Coronary artery (tissue), 2 donors: ENCODE data around the gene NMUR1.
A peak's percentile ranks its signal among the peaks of the same experiment; 100 is the strongest.

ENCODE experiments used
- DNase-seq: peaks from one replicate; pipeline ENCODE4 v3.0.0-alpha.2; 2017; ENCODE audit warnings: low spot score
- H3K27ac ChIP-seq, 2 donors: fragments of 200-600 bp; sonication (generic); one replicate each; pipeline ENCODE4 v1.5.1; 2016 to 2019
- H3K4me3 ChIP-seq: fragments of 200-600 bp; sonication (generic); 2 replicates; pipeline ENCODE4 v1.5.1; 2016; ENCODE audit warnings: mild to moderate bottlenecking, moderate library complexity
- TF ChIP-seq, protein P1 (sequence below): fragments of 200-600 bp; sonication (generic); IDR thresholded peaks from one replicate; pipeline ENCODE4 v1.5.1; 2019; ENCODE audit warnings: antibody characterized with exemption

The NMUR1 gene

DNA sequence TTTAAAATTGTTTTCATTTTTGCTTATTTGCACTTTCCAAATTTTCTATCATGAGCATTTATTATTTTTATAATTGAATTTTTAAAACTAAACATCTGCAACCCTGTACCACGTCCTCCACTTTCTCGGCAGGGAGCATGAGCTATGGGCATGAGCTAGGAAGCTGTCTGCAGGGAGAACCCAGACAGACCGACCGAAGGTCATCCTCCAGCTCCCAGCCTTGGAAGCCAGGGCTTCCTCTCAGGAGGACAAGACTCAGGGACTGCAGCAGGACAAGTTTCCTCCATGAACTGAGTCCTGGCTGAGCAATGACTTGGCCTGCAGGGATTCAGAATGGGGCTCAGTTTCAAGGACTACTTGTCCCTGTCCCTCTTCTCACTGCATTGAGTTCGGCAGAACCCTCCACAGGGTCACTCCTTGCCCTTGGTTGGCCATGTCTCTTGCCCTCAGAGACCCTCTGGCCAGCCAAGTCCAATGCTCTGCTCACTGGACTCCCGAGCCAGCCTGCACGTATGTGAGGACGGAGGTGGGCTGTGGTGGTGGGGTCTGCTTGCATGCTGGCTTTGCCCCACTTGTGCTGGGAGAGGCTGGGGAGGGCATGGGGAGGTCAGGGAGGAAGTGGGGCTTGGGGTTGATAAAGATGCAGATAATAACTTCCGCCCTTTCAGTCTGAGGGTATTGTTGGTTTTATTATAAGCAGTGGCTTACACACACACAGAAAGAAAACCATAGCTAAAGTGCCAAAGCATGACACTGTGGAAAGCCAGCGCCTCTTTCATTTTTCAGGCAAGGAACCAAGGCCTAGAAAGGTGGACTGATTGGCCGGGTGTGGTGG lies 6.6 kb downstream of the NMUR1 start:
- Histone ChIP-seq H3K4me3 (no peak overlapping the region), H3K27ac (peak overlapping the region in 1 of 2 donors; percentile 20)
- no peak for DNase-seq
- TF ChIP-seq, protein P1, sequence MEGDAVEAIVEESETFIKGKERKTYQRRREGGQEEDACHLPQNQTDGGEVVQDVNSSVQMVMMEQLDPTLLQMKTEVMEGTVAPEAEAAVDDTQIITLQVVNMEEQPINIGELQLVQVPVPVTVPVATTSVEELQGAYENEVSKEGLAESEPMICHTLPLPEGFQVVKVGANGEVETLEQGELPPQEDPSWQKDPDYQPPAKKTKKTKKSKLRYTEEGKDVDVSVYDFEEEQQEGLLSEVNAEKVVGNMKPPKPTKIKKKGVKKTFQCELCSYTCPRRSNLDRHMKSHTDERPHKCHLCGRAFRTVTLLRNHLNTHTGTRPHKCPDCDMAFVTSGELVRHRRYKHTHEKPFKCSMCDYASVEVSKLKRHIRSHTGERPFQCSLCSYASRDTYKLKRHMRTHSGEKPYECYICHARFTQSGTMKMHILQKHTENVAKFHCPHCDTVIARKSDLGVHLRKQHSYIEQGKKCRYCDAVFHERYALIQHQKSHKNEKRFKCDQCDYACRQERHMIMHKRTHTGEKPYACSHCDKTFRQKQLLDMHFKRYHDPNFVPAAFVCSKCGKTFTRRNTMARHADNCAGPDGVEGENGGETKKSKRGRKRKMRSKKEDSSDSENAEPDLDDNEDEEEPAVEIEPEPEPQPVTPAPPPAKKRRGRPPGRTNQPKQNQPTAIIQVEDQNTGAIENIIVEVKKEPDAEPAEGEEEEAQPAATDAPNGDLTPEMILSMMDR = no peak

DNA sequence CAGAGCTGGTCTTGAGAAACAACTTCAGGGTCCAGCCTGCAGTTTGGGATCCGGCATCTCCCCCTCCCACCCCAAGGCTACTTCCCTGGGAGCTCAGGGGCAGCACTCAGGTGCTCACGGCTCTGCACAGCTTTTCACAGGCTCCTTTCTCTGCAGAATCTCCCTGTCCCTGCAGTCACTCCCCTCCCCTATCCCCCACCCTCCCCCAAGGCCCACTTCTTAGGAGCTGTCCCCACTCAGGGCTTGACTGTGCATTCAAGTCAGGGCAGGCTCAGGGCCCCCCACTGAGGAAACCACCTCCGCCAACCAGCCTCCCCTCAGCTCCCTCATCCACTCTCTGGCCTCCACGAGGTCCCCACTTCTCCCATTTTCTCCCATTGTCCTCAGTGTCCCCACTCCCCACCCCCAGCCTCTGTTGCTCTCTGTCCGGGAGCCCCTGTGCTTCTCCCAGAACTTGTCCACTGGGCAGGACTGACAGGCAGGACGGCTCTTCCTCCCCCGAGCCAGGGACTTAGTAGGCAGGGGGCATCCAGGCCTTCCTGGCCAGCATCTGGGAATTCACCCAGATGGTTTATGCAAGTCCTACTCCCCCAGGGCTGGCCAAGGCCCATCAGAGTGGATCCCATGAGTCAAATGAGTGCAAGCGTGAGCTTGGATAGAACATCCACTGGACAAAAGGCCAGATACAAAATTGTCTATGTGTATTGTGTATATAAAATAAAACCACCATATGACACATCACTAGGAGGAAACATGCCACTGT lies 7.6 kb downstream of the NMUR1 start:
- TF ChIP-seq, protein P1 = no peak
- no peak for DNase-seq

DNA sequence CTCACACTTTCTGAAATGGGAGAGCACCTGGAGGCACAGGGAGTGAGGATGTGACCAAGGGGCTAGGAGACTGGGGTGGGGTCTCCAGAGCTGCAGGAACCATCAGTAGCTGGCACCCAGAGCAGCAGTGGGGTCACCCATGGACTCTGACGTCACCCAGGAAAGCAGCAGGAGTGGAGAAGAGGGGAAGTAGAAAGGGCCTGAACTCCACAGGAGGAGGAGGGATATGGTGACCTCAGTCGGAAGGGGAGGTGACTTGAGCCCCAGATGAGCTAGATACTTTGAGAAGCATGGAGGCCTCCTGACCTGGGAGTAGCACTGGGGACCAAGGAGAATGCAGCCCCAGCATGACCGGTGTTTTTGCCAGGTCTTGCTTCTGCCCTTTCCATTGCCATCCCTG lies 8.8 kb downstream of the NMUR1 start:
- TF ChIP-seq, protein P1 = no peak
- no peak overlapping the region for H3K4me3 ChIP-seq
- no peak overlapping the region for H3K27ac ChIP-seq
- no peak for DNase-seq

More for the DNA sequence above, 7.6 kb downstream of the NMUR1 start:
- Histone ChIP-seq H3K27ac (no peak overlapping the region), H3K4me3 (no peak overlapping the region)

DNA sequence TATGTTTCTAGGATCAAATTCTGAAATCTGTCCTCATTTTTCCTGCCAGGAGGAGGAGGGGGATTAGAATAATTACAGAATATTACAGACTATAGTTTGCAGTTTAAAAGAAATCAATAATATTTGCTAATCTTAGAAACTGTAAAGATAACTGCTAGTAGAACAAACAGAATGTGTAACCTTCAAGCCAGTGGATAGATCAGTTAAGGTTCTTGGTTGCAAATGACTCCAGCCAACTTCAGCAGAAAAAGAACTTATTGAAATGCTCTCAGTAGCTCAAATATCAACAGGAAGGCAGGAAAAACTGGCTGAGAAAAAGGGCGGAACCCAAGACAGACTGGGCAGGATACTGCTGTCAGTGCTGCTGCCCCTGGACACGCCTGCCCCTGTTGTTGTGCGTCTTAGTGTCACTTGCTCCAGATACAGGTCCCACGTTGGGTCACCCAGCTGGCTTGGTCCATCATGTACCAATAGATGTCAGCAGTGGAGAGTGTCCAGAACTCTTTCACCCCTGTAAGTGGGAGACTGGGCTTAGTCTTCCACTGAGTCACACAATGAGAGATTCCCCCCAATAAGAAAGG lies 10.2 kb downstream of the NMUR1 start:
- TF ChIP-seq, protein P1 = no peak
- H3K4me3 ChIP-seq = no peak overlapping the region
- H3K27ac ChIP-seq = no peak overlapping the region
- DNase-seq = no peak

DNA sequence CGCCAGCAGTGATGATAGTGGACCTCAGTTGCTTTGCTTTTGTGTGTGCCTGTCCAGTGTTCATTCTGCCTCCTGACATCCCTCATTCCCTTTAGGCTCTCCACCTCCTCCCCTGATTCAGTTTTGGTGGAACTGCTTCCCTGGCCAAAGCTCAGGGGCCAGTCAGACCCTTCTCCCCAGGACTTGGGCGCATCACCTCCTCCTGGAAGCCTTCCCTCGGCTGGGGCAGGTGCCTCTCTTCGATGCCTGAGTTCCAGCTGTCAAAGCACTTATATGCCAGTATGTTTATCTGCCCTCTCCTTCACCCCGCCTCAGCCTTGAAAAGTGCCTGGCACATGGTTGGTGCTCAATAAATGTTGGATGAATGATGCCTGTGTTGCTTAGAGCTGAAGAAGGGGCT lies 11.5 kb downstream of the NMUR1 start:
- H3K4me3 ChIP-seq = no peak overlapping the region
- no peak for DNase-seq
- TF ChIP-seq, protein P1 = no peak
- H3K27ac ChIP-seq = no peak overlapping the region

DNA sequence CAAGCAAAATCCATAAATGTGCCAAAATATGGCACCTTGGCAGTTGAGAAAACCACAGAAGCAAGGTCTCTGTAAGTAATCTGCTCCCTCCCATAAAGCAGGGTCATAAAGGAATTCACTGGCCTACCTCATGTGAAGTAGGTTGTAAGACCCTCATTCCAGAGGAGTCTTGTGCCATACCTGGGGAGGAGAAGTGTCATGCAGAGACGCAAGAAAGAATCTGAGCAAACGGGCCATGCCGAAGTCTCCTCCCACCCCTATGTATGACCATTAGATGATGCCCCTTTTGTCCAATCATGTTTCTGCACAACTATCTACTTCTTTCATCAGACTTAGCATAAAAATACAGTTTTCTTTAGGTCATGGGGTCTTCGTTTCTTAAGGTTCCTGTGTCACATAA lies 14.6 kb downstream of the NMUR1 start:
- TF ChIP-seq, protein P1 = no peak
- no peak for DNase-seq
- no peak overlapping the region for H3K4me3 ChIP-seq
- no peak overlapping the region for H3K27ac ChIP-seq
